AG08395 (cell line): ENCODE data around the gene CXCR3.
"Not testable (repeated sequence)": the region's sequence is repeated elsewhere in the genome, so short reads cannot be mapped to it uniquely, and the experiment has no call there.

Experiments used
- DNase-seq: peaks from one replicate; pipeline ENCODE4 v3.0.0; 2012; ENCODE audit warnings: mixed read lengths, low spot score

CXCR3 gene

DNA sequence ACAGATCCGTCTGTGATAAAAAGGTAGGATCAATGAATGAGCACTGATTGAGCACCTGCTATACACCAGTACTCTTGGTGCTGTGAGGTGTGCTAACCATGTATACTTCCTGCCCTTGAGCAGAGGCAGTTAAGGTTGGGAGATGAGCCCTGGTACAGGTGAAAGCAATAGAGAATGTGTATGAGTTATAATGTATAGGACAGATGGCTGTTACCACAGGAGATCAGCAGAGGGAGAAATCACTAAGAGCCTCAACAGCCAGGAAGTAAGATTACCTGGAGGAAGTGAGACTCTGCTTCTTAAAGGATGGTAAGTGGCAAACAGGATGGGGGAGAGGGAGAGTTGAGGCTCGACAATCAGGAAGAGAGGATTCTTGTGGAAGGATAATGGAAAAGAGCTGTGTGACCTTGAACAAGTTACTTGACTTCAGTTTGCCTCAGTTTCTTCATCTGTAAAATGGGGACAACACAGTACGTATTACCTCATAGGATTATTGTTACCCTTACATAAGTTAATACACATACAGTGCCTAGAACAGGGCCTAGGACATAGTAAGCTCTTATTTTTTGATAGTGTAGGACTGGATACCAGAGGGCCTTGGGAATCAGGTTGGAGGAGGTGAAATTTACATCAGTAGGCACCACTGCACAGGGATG lies 9.1 kb downstream of the CXCR3 start:
- no peak for DNase-seq

DNA sequence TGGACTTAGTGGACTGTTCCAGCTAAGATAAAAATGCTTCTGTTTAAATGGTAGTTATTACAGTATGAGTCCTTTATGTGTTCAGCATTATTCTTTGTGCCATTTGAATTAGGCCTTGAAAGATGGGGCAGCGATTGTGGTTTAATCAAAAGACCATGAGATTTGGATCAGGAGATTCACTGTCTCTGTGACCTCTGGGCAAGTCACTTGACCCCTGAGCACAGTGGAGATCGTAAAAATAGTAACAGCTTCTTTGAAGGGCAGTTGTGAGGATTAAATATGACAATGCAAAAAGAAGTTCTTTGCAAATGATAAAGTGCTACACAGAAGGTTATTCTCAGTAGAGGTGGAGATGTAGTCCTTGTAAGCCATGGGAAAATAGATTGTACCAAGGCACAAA lies 10.8 kb downstream of the CXCR3 start:
- DNase-seq, result no peak

DNA sequence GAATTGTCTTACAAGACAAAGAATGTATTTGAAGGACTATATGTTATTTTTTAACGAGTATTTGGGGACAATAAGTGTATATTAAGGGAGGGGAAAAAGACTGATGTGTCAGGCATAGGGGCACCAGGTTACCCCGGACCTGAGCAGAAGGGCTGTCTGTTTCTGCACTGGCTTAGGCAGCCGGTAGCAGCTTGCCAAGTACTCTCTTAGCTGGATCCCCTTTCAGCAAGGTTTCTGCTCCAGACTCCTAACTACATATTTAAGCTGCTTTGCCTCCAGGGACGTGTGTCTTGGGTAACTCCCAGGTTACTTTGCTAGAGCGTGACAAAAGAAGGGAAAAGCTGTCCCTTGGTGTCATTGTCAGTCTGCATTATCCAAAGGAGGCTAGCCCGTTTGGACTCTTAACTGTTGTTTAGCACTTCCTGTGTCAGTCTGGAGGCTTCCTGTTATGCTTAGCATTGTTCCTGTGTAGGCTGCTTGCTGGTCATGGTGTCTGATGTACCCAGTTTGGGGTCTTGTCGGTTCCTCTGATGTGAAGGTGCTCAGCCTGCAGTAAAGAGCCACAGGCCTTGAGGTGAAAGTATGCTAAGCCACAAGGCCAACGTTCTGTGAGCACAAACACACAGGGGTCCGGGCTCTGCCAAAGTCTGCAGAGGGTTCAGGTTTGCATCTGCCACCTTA lies 11.6 kb downstream of the CXCR3 start:
- DNase-seq, result no peak

DNA sequence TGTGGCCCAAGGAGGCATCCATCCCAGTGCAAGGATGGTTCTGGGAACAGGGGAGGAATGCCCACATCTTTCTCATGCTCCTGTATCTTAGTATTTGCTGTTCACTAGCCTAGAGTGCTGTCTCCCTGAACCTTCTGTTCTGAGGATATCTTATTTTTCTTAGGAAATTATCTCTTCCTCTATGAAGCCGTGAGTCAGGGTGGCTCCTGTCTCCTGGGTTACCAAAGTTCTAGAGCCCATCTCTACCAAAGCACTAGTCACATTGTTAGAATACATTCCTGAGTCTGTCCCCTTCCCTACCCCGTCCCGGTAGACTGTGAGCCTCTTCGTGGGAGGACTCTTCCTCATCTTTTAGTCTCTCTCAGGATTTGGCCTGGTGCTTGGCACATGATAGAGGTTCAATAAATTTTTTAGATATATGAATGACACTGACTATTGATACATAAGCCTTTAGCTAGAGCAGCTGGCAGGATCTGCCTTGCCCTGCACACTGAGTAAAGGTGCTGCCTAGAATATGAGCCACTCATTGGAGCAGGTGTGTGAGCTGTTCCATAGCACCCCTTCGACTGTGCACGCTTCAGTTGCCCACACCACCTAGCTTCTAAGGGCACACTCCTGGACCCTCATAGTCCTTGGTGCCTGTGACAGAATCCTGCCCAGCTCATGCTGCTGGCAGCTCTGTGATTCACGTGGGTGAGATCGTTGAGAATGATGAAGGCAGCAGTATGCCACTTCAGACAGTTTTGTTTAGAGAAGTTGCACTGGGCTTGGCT lies 13.3 kb downstream of the CXCR3 start:
- DNase-seq, result no peak

DNA sequence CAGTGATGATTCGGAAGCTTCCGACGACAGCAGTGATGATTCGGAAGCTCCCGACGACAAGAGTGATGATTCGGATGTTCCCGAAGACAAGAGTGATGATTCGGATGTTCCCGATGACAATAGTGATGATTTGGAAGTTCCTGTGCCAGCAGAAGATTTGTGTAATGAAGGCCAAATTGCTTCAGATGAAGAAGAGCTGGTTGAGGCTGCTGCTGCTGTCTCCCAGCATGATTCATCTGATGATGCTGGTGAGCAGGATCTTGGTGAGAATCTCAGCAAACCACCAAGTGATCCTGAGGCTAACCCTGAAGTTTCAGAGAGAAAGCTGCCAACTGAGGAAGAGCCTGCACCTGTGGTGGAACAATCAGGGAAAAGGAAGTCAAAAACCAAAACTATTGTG lies 14.2 kb downstream of the CXCR3 start:
- no peak for DNase-seq

DNA sequence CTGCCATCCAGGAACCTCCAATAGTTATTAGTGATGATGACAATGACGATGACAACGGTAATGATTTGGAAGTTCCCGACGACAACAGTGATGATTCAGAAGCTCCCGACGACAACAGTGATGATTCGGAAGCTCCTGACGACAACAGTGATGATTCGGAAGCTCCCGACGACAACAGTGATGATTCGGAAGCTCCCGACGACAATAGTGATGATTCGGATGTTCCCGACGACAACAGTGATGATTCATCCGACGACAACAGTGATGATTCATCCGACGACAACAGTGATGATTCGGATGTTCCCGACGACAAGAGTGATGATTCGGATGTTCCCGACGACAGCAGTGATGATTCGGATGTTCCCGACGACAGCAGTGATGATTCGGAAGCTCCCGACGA lies 14.7 kb downstream of the CXCR3 start:
- no peak for DNase-seq

DNA sequence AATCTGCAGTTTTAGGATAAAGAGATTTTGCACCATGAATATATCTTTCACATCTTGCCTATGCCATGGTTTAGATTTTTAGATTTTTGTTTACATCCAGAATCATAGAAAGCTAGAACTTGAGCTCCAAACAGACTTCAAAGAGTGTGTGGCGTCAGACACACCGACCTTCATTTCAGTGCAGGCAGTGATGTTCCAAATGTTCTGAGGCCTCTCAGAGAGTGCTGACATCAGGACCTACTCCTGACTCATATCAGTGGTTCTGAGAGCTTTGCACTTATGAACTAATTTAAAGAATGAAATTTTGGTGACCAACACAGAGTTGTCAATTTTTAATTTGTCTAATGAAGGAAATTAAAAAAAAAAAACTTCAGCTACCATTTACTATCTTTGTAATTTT lies 18.3 kb downstream of the CXCR3 start:
- no peak for DNase-seq

DNA sequence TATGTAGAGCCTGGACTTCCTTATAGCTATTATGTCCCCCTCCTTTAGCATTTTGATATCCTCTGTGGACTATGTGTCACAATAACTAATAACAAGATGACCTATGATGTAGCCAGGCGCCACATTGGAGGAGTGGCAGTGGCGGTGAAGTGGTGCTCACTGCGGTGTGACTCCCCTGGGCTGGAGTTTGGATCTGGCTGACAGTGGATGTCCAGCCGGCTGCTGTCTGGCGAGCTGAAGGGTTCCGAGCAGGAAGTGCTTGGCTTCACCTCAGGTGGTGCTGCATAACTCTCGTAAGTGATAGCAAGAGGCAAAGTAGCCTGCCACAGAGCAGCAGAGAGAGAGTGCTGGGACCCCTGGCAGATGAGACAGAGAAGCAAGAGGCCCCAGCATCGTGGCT lies 25.1 kb downstream of the CXCR3 start:
- DNase-seq, result not testable (repeated sequence)

DNA sequence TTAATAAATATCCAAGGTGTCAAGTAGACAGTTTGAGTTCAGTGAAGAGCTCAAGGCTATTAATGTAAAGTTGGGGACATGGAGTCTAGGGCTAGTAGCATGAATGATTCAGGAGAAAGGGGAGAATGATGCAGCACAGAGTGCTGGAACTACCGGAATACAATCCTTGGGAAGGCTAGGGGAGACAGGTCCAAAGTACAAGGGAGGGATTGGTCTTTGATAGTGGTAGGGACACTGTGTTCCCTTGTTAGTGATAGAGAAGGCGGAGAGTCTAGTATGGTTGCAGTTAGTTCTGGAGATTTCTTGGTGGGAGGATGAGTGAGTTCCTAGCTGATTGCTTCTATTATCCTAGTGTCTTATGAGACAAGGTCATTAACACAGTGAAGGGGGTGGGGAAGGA lies 31.4 kb downstream of the CXCR3 start:
- DNase-seq, result no peak

DNA sequence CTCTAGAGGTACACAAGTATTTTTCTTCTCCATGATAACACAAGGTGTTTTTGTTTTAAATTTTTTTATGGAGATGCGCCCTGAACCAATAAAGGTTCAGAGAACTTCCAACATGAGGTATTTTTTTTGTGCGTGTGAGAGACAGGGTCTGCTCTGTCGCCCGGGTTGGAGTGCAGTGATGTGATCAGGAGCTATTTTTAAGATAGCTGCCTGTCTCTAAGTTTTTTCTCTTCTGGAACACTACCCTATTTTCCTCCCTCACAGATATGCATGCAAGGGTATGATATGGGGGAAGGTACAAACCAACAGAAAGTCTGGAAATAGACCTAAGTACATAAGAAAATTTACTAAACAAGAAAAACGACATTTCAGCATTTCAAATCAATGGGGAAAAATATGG lies 37.1 kb downstream of the CXCR3 start:
- DNase-seq, result no peak

DNA sequence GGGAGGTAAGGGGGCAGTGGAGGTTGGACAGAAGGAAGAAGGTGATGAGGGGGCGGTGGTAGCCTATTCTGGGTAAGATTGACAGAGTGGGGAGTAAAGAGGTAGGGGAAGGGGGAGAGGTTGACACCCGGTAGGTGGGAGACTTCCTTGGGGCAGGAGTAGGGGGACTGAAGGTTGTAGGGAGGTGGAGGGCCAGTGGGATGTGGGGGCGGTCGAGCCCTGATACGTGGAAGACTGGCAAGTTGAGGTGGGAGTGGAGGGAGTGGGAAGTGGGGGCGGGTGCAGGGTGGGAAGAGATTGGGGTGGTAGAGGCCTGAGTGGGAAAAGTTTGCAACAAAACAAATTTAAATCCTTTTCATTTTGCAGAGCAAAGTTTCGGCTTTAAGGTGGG lies 38.3 kb downstream of the CXCR3 start:
- DNase-seq, result no peak

DNA sequence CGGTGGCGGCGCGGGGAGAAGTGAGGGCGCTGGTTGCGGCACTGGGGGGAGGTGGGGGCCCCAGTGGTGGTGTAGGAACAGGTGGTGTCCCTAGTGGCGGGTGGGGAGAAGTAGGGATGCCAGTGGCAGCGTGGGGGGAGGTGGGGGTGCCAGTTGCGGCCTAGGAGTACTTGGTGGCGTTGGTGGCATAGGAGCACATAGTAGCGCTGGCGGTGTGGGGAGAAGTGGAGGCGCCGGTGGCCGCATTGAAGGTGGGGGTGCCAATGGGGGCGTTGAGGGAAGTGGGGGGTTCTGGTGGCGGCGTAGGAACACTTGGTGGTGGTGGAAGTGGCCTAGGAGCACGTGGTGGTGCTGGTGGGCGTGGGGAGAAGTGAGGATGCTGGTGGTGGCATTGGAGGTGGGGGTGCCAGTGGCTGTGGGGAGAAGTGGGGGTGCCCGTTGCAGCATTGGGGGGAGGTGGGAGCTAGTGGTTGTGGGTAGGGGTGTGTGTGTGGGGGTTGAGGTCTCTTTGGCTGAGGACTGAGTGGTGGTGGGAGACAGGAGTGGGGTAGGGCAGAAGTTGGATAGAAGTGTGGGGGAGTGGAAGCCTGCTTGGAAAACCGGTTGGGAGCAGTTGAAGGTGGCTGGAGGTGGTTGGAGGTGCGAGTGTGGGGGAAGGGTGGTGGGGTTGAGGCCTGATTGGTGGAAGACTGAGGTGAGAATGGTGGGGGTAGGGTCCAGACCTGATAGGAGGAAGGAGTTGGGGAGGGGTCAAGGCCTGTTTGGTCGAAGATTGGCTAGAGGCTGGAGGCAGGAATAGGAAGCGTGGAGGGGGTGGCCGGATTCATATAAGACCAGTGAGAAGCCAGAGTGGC lies 38.9 kb downstream of the CXCR3 start:
- no peak for DNase-seq

DNA sequence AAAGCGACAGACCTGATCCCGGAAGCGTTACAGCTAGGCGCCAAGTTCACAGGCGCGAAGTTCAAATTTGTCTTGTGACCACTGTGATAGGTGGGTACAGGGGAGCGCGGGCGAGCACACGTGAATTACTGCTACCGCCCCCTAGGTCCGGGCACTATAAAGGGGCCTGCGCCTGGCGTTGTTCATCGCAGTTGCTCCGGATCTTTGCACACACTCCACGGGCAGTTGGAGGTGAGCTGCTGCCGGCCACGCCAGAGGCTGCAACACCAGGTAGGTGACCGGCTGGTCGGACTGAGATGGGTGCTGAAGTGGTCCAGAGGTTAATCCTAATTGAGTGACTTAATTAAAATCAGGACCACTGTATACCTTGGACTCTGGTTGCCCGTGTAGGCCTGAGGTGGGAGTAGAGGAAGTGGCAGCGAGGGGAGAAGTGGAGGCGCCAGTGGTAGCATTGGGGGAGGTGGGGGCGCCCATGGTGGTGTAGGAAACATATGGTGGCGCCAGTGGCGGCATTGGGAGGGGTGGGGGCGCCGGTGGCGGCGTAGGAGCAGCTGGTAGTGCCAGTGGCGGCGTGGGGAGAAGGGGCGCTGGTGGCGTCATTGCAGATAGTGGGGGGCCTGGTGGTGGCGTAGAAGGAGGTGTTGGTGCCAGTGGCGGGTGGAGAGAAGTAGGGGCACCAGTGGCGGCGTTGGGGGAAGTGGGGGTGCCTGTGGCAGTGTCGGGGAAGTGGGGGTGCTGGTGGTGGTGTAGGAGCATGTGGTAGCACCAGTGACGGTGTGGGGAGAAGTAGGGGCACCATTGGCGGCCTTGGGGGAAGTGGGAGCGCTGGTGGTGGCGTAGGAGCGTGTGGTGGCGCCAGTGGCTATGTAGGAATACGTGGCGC lies 39.8 kb downstream of the CXCR3 start, which contains the start of gene GCNA:
Gene GCNA, plus strand, starts transcription at position 185 of the 883 bp plus-strand sequence. CDS start 2,385 bp downstream, outside the sequence.
- DNase-seq, result no peak

DNA sequence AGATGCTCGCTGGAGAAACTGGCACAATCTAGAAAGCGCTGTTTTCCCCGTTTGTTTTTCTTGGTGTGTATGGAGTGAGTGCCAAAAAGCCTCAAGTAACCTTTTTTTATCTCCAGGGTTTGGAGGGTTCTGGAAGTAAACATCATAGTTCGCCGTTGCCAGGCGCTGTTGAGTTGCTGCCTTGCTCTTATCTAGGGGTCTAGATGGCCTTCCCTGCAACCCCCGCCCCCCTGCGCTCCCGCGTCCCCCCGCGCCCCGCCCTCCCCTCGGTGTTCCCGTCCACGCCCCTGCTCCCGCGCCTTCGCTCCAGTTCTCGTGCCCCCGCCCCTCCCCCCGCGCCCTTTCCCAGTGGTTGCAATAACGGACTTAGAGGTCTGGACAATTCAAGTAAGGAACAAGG lies 40.6 kb downstream of the CXCR3 start:
- DNase-seq, result no peak

DNA sequence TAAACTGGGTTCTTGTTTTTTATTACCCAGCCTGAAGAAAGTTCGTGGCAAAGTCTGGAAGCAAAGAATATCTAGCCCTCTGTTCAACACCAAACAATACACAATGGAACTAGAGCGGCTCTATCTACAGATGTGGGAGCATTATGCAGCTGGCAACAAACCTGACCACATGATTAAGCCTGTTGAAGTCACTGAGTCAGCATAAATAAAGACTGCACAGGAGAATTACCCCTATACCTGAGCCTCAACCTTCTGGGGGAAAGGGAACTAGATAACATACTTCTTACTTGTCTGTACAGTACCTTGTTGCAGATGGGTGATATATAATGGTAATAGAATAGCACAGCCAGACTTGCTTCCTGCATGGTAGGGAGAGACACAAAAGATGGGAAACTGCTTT lies 44.7 kb downstream of the CXCR3 start:
- no peak for DNase-seq

DNA sequence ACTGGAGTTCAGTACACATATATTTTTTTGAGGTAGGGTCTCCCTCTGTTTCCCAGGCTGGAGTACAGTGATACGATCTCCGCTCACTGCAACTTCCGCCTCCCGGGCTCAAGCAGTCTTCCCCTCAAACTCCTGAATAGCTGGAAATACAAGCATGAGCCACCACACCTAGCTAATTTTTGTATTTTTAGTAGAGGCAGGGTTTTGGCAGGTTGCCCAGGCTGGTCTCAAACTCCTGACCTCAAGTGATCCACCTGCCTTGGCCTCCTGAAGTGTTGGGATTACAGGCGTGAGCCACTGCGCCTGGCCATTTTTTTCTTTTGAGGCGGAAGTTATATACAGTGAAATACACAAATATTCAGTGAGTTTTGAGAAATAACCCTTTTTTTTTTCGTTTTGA lies 46.9 kb downstream of the CXCR3 start:
- DNase-seq, result not testable (repeated sequence)
